HG03064 (cell line): ENCODE data around the gene CINP.
"Not testable (repeated sequence)": the region's sequence is repeated elsewhere in the genome, so short reads cannot be mapped to it uniquely, and the experiment has no call there.

ENCODE experiments used
- ATAC-seq: cut with Tn5 transposase; IDR thresholded peaks from one replicate; pipeline ENCODE4 v1.9.1; 2021; ENCODE audit warnings: low read depth; ENCODE audit not compliant: unreplicated experiment

Gene CINP

DNA sequence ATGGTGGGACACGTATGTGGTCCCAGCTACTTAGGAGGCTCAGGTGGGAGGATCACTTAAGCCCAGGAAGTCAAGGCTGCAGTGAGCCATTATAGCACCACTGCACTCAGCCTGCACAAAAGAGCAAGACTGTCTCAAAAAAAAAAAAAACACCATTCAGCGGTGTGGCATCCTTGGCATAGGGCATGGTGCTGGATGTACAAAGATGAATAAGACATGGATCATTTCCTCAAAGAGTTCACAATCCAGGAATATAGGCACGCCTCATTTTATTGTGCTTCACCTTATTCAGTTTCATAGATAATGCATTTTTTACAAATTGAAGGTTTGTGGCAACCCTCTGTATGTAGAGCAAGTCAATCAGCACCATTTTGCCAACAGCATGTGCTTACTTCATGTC is 6.4 kb downstream of the CINP start:
- no peak for ATAC-seq

DNA sequence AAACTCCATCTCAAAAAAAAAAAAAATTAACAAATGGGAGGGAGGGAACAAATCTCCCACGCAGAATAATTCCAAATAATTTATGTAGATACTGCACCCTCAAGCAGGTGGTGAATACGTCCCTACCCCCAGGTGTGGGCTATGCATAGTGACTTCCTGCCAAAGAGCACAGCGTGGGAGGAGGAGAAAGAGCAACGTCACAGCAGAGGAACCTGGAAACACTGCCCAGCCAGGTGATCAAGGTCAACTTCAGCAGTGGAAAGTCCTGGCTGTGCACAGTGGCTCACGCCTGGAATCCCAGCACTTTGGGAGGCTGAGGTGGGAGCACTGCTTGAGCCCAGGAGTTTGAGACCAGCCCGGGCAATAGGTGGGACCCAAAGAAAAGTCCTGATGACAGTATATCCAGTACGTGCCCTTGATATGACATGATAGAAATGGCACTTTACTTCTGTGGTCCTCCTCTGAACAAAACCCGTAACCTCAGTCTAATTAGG is 9.5 kb downstream of the CINP start:
- ATAC-seq: no peak

DNA sequence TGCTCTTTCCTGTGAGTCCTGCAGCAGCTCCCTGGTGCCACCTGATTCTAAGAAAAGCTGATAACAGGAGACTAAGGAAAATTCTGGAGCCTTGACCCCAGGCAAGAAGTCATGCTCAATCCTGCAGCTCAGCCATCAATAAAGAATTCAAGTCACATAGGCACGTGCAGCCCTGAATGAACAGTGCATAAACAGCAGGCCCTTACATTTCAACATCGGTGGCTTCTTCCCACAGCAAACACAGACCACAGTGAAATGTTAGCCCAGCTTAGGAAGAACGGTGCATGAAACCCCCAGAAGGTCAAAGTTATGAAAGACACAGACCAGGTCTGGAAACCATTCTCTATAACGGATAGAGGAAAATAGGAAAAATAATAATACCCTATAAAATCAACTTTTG is 10.5 kb downstream of the CINP start:
- ATAC-seq: no peak

DNA sequence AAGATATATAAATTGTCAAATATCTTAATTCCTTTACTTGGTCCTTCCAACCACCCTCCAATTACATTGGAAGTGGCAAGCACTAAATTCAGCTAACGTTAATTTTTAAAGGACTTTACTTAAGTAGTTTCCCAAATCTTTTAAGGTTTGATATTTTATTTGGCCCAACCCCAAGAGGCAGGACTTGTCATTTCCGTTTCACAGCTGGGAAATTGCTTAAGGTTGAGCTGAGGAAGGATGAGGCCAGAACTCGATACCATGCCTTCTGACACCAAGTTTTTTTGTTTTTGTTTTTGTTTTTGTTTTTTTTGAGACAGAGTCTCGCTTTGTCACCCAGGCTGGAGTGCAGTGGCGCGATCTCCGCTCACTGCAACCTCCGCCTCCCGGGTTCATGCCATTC is 11.1 kb downstream of the CINP start:
- not testable (repeated sequence) for ATAC-seq

DNA sequence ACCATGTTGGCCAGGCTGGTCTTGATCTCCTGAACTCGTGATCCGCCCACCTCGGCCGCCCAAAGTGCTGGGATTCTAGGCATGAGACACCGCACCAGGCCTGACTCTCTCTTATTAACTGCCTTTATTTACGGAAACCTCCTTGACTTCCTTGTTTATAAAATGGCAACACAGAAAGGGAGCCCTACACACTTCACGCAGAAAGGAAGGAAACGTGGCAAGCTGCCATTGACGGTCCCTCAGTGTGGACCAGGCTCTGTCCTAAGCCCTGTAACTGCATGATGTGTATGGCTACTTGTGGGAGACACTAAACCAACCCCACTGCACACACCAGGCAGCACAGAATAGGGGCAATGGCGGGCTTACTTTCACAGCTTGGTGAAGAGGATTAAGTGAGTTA is 11.7 kb downstream of the CINP start:
- no peak for ATAC-seq

DNA sequence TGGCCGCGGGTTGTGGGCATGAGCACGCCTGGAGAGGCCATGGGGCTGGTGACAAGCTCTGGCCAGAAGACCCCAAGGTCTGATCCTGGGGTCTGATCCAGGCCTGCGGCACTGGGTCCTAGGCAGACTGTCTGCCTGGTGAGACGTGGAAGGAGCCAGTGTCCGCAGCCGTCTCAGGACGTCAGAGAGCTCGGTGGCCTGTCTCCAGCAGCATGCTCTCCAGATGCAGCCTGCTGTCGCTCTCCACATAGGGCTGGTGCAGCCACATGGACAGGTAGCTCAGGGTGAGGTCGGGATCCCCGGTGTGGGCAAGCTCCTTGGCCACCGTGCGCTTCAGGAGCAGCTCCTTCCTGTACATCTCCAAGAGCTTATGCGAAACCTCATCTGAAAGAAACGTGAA is 14.3 kb downstream of the CINP start:
- no peak for ATAC-seq

DNA sequence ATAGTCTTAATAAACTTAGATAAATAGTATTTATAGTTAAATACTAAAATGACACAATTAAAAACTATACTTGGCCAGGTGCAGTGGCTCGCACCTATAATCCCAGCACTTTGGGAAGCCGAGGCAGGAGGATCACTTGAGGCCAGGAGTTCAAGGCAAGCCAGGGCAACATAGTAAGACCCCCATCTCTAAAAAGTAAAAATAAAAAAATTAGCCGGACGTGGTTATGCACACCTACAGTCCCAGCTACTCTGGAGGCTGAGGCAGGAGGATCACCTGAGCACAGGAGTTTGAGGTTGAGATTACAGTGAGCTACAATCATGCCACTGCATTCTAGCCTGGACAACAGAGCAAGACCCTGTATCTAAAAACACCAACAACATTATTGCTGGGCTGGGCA is 16.0 kb downstream of the CINP start:
- ATAC-seq: no peak

DNA sequence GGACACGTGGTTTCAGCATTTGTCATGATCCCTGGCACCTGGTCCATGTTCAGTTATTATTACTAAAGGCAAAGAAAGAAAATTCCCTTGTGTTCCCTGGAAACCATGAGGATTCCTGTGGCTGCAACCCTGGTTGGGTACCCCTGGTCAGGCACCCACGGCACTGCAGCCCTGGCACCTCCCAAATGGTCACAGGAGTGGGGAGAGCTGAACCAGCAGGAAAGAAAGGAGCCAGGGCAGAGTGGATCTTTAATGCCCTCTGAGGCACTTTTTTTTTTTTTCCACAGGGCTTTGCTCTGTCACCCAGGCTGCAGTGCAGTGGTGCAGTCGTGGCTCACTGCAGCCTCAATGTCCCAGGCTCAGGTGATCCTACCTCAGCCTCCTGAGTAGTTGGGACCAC is 17.5 kb downstream of the CINP start:
- ATAC-seq: no peak

DNA sequence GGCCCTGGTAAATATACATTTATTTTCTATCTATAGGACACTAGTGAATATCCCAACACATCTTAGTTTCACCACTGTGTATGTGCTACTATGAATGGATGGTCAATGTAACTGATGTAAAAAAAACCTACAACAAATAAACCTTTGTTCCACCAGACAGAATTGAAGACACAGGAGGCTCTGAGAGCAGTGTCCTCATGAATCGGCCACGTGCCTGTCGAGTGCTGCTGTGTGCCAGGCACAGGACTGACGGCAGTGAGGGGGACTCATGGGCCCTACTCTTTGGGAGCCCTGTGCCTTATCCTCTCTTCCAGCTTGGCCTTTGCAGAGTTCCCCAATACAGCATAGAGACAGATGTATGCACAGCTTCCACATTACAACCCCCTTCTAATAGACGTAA is 18.2 kb downstream of the CINP start:
- no peak for ATAC-seq

DNA sequence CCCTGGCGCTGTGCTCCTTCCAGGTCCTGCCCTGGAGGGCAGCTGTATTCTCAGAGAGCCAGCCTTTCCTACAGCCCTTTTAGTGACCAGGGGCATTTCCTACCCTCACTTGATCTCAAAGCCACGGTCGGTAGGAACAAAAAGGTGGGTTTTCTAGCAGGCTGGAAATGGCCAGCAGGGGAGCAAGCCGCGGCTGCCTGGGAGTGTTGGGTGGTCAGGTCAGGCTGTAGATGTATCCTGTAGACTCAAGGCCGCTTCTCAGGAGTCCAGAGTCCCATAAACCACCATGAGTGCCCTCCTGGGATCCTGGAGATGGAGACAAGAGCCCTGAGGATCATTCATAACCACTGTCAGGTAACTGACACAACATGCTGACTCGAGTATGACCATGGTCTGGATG is 18.6 kb downstream of the CINP start:
- no peak for ATAC-seq

DNA sequence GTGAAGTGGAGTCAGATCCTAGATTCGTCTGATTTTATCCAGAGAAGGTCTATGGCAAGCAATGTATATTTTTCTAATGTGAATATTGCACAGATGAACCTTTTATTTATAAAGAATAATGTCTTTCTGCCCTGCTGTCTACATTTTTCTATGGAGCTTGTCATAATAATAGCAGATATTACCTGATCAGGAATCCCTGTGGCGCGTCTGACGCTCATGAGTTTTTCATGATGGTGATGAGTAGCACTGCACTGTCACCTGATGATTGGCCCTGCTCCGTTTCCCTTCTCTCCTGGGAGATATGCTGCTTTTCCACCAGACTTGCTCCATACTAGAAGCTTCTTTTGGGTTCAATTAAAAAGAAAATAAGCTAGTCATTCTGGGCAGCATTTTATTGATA is 20.5 kb downstream of the CINP start:
- no peak for ATAC-seq

DNA sequence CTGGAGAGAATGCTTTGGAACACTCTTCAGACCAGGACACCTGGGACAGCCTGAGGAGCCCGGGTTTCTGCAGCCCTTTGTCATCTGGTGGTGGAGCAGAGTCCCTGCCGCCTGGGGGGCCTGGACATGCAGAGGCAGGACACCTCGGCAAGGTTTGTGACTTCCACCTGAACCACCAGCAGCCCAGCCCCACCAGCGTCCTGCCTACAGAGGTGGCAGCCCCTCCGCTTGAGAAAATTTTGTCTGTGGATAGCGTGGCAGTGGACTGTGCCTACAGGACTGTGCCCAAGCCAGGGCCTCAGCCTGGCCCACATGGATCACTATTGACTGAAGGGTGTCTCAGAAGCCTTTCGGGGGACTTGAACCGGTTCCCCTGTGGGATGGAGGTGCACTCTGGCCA is 21.1 kb downstream of the CINP start:
- no peak for ATAC-seq

DNA sequence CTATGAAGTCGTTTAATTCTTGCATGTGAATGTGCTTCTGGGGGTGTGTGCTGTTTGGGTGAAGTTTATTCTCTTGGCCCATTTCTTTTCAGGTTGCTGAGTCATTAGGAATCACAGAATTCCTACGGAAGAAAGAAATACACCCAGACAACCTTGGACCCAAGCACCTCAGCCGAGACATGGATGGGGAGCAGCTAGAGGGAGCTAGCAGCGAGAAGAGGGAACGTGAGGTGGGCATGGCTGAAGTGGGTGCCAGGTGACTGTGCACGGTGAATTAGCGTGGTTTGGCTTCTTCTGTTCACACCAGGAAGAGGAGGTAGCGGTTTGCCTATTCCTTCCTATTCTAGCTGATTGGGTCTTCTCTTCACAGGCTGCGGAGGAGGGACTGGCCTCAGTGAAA is 24.0 kb downstream of the CINP start:
- ATAC-seq: no peak

DNA sequence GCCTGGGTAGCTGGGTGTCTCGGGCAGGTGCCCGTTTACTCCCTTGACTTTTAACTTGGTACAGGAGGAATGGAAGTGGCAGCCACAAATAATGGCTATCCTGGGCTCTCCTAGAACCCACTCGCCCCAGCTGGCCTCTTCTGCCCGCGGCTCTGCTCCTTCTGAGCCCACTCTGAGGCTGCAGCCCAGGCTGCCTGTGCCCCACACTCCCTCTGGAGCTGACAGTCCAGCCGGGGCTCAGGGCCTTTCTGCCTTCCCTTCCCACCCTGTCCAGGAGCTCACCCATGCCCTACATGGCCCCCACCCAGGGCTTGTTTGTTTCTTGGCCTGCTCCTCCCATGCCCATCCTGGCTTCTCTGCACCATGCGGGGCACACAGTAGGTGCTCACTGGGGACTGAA is 27.5 kb downstream of the CINP start:
- no peak for ATAC-seq

DNA sequence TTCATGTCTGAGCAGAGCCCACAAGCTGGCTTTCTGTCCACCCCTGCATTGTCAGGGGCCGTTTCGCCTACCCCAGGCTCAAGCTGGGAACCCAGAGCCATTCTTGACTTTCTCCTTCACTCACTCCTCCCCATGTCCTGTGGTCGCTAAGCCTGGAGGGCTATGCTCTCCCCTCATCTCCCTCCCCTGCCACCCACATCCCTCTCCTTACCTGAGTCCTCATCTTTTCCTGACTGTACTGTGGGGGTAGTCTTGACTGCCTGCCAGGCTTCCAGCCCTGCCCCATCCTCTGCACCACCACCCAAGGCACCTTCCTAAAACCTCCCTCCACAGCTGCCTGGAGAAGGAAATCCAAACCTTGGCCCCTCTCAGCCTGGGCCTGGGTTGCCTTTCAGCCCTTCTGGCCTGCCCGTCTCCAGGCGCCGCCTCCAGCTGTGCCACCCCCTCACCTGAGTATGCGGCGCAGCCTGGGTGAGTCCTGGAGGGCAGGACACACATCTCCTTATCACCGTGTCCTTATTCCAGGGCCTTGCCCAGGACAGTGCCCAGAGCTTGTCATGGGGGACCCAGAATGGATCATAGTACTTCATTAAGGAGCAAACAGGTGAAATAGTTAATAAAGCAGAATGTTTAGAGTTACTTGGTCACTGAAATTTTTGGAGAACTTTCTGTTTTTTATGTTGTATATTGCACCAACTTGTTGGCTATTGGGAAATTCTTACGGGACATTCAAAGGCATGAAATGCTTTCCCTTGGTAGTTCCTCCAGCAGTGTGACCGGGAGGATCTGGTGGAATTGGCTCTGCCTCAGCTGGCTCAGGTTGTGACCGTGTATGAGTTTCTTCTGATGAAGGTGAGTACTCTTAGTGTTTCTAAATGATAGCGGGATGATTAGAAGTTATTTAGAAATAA is 28.6 kb downstream of the CINP start:
- no peak for ATAC-seq

DNA sequence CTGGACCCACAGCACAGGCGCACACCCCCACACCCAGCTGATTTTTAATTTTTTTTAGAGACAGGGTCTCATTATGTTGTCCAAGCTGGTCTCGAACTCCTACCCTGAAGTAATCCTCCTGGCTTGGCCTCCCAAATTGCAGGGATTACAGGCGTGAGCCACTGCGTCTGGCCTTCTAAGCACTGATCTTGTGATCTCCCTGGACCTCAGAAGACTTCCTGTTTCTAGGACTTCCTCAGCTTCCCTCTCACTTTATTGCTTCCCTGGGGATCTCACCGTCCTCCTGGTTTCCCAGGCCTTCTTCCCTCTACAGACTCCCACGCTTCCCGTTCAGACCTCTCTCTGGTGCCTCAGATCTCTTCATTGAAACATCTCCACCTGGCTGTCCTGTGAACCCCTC is 29.3 kb downstream of the CINP start:
- no peak for ATAC-seq

DNA sequence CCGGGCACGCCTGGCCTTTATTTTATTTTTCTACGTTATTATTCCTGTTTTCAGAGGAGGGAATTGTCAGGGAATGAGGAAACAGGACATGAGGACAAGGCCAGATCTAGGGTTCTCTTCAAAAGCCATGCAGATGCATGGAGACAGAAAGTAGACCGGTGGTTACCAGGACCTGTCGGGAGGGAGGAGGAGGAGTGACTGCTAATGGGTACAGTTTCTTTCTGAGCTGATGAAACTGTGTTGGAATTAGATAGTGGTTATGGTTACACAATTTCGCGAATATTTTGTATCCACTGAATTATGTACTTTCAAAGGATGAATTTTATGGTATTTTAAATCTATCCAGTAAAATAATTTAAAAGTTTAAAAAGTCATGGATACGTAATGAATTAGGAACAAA is 31.9 kb downstream of the CINP start:
- ATAC-seq: no peak

DNA sequence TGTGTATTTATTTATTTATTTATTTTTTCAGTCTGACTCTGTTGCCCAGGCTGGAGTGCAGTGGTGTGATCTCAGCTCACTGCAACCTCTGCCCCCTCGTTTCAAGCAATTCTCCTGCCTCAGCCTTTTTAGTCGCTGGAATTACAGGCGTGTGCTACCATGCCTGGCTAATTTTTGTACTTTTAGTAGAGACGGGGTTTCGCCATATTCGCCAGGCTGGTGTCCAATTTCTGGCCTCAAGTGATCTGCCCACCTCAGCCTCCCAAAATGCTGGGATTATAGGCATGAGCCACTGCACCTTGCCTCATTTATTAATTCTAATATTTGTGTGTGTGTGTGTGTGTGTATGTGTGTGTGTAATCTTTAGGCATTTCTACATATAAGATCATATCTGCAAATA is 33.3 kb downstream of the CINP start:
- not testable (repeated sequence) for ATAC-seq

DNA sequence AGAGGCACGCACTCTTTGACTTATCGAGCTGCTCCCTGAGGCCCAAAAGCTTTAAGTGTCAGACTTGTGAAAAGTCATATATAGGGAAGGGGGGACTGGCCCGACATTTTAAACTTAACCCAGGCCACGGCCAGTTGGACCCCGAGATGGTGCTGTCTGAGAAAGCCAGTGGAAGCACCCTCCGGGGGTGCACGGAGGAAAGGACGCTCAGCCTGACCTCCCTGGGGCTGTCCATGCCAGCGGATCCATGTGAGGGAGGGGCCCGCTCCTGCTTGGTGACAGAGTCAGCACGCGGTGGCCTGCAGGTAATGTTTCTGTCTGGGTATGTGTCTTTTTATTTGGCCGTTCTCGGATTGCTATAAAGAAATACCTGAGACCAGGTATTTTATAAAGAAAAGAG is 36.1 kb downstream of the CINP start:
- no peak for ATAC-seq

DNA sequence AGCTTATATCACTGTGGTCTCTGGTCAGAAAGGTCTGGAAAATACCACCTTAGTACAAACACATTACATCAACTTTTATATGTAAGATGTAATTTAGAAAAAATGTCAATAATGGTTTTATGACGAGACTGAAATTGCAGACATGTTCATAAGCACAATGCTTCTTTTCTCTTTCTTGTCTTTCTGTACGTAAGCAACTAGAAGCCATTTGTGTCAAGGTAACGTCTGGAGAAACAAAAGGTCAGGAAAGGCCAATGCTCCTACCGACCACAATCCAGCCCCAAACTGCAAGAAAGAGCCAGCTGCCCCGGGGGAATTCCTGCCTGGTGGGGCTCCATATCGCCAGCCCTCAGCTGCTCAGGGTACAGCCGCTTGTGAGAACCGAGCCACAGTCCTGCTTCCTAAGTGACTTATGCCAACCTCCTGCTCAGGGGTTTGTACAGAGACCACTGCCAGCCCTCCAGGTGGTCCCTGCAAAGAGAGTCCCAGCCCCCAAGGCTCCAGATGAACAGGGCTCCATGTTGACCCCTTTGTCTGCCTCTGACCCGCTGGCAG is 36.8 kb downstream of the CINP start:
- ATAC-seq: no peak

DNA sequence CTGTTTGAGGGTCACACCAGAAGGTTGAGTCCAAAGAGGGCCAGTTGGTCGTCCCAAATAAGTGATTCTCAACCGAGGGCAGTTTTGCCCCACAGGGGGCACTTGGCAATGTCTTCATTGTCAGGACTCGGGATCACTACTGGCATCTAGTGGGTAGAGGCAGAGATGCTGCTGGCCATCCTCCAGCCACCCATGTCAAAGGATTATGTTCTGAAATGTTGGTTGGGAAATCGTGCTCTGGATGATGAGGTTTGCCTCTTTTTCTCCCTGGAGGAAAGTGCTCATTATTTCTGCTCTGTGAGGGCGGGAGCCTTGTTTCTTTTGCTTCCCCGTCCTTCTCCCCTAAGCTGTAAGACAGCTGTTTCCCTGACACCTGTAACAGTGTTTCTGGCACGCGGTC is 39.6 kb downstream of the CINP start:
- no peak for ATAC-seq
